ENCODE measurements around the gene DFFB.

GRCh38 chr1:3911981-3912808, 54.9 kb downstream of the DFFB start:
- TF ChIP-seq CTCF (IDR thresholded peaks at IDR 0.05 in 4 of 5, conservative IDR thresholded peaks at IDR 0.05 in 1 of 5) (no peak), POLR2A (IDR thresholded peaks at IDR 0.05) (no peak)
